HEK293 (cell line): ENCODE data around the gene TFE3.

Experiments
- CTCF ChIA-PET: fragments of 350-600 bp; formaldehyde crosslinking; extraction: SDS; loops from one replicate; lab custom pipeline; 2021; ENCODE audit warnings: antibody characterized with exemption; lab: Yijun Ruan, JAX
- POLR2A ChIA-PET: fragments of 300-600 bp; formaldehyde crosslinking; extraction: SDS; loops from one replicate; lab custom pipeline; 2020; ENCODE audit warnings: antibody characterized with exemption, inconsistent platforms; lab: Yijun Ruan, JAX
- H3K27ac ChIP-seq: fragments of 200-500 bp; sonication (Bioruptor generic); 2 replicates; pipeline ENCODE4 v1.5.1; 2014; ENCODE audit warnings: low read depth, low read length, control low read depth, inconsistent platforms; ENCODE audit errors: extremely low read depth
- H3K36me3 ChIP-seq, 2 experiments: fragments of 200-500 bp in 1 of 2; sonication (Bioruptor generic) in 1 of 2; 1 replicate in 1 of 2; 2 replicates in 1 of 2; pipeline ENCODE4 v1.5.1; 2014 to 2017; ENCODE audit warnings: inconsistent platforms in 2 of 2, low read length in 2 of 2; ENCODE audit not compliant: control insufficient read depth in 2 of 2, insufficient read depth in 1 of 2
- H3K4me1 ChIP-seq: fragments of 200-500 bp; sonication (Bioruptor generic); 2 replicates; pipeline ENCODE4 v1.5.1; 2014; ENCODE audit warnings: mild to moderate bottlenecking, low read length, inconsistent platforms; ENCODE audit not compliant: control insufficient read depth, insufficient read depth
- H3K4me3 ChIP-seq: 2 replicates; pipeline ENCODE4 v1.5.1; 2011; ENCODE audit warnings: low read depth, mild to moderate bottlenecking, control low read depth, low read length, moderate library complexity
- H3K9me3 ChIP-seq: fragments of 200-500 bp; sonication (Bioruptor generic); 2 replicates; pipeline ENCODE4 v1.5.1; 2014; ENCODE audit warnings: low read depth, low read length, inconsistent platforms; ENCODE audit not compliant: control insufficient read depth, insufficient read depth
- FEZF1 ChIP-seq: fragments of 450-650 bp; formaldehyde crosslinking; IDR thresholded peaks from 2 replicates; pipeline ENCODE4 v1.5.1; 2016; ENCODE audit warnings: missing biosample characterization, missing genetic modification characterization
- HOXD13 ChIP-seq: sonication (generic); formaldehyde crosslinking; IDR thresholded peaks from 2 replicates; pipeline ENCODE4 v1.8.0; 2022; ENCODE audit warnings: missing genetic modification reagents, borderline replicate concordance
- KLF8 ChIP-seq: fragments of 450-650 bp; formaldehyde crosslinking; IDR thresholded peaks from 2 replicates; pipeline ENCODE4 v1.5.1; 2016; ENCODE audit warnings: missing biosample characterization, missing genetic modification characterization
- KLF9 ChIP-seq: fragments of 450-650 bp; formaldehyde crosslinking; IDR thresholded peaks from 2 replicates; pipeline ENCODE4 v1.5.1; 2016; ENCODE audit warnings: missing biosample characterization, missing genetic modification characterization, low read depth
- MEIS1 ChIP-seq: sonication (generic); formaldehyde crosslinking; IDR thresholded peaks from 2 replicates; pipeline ENCODE4 v1.8.1; 2022; ENCODE audit warnings: missing genetic modification reagents, mild to moderate bottlenecking, borderline replicate concordance
- PATZ1 ChIP-seq: fragments of 450-650 bp; formaldehyde crosslinking; IDR thresholded peaks from 2 replicates; pipeline ENCODE4 v1.5.1; 2016; ENCODE audit warnings: missing biosample characterization, missing genetic modification characterization
- PRDM10 ChIP-seq: fragments of 450-650 bp; formaldehyde crosslinking; IDR thresholded peaks from 2 replicates; pipeline ENCODE4 v1.5.1; 2016; ENCODE audit warnings: missing biosample characterization, missing genetic modification characterization
- REPIN1 ChIP-seq: fragments of 450-650 bp; formaldehyde crosslinking; IDR thresholded peaks from 2 replicates; pipeline ENCODE4 v1.5.1; 2017; ENCODE audit warnings: missing biosample characterization, missing genetic modification characterization, low read depth
- ZBTB20 ChIP-seq: fragments of 450-650 bp; formaldehyde crosslinking; IDR thresholded peaks from 2 replicates; pipeline ENCODE4 v1.5.1; 2016; ENCODE audit warnings: missing biosample characterization, missing genetic modification characterization
- ZBTB44 ChIP-seq: fragments of 450-650 bp; IDR thresholded peaks from 2 replicates; pipeline ENCODE4 v1.5.1; 2018; ENCODE audit warnings: missing biosample characterization, mild to moderate bottlenecking, missing genetic modification characterization
- ZNF132 ChIP-seq: fragments of 450-650 bp; formaldehyde crosslinking; IDR thresholded peaks from 2 replicates; pipeline ENCODE4 v1.5.1; 2017; ENCODE audit warnings: missing biosample characterization, missing genetic modification characterization, borderline replicate concordance
- ZNF146 ChIP-seq: fragments of 450-650 bp; formaldehyde crosslinking; IDR thresholded peaks from 2 replicates; pipeline ENCODE4 v1.5.1; 2016; ENCODE audit warnings: missing biosample characterization, missing genetic modification characterization
- ZNF18 ChIP-seq: fragments of 450-650 bp; formaldehyde crosslinking; IDR thresholded peaks from 2 replicates; pipeline ENCODE4 v1.5.1; 2016; ENCODE audit warnings: missing biosample characterization, missing genetic modification characterization
- ZNF350 ChIP-seq: fragments of 450-650 bp; formaldehyde crosslinking; IDR thresholded peaks from 2 replicates; pipeline ENCODE4 v1.5.0; 2017; ENCODE audit warnings: missing biosample characterization, mild to moderate bottlenecking, missing genetic modification characterization
- ZNF362 ChIP-seq: fragments of 450-650 bp; formaldehyde crosslinking; IDR thresholded peaks from 2 replicates; pipeline ENCODE4 v1.5.1; 2016; ENCODE audit warnings: missing biosample characterization, missing genetic modification characterization
- ZNF426 ChIP-seq: fragments of 450-650 bp; formaldehyde crosslinking; IDR thresholded peaks from 2 replicates; pipeline ENCODE4 v1.5.1; 2017; ENCODE audit warnings: missing biosample characterization, missing genetic modification characterization, mild to moderate bottlenecking, inconsistent platforms, moderate library complexity
- ZNF501 ChIP-seq: fragments of 450-650 bp; formaldehyde crosslinking; IDR thresholded peaks from 2 replicates; pipeline ENCODE4 v1.5.1; 2016; ENCODE audit warnings: missing biosample characterization, missing genetic modification characterization
- ZNF580 ChIP-seq: fragments of 450-650 bp; formaldehyde crosslinking; IDR thresholded peaks from 2 replicates; pipeline ENCODE4 v1.5.1; 2016; ENCODE audit warnings: missing biosample characterization, missing genetic modification characterization
- ZNF623 ChIP-seq: fragments of 450-650 bp; formaldehyde crosslinking; IDR thresholded peaks from 2 replicates; pipeline ENCODE4 v1.5.1; 2016; ENCODE audit warnings: missing biosample characterization, missing genetic modification characterization
- ZNF629 ChIP-seq: fragments of 450-650 bp; formaldehyde crosslinking; IDR thresholded peaks from 2 replicates; pipeline ENCODE4 v1.5.1; 2017; ENCODE audit warnings: missing biosample characterization, missing genetic modification characterization
- ZNF768 ChIP-seq: fragments of 450-650 bp; formaldehyde crosslinking; IDR thresholded peaks from 2 replicates; pipeline ENCODE4 v1.5.1; 2018; ENCODE audit warnings: missing biosample characterization, mild to moderate bottlenecking, missing genetic modification characterization
- ZNF830 ChIP-seq: fragments of 450-650 bp; IDR thresholded peaks from 2 replicates; pipeline ENCODE4 v1.5.0; 2018; ENCODE audit warnings: missing biosample characterization, missing genetic modification characterization, low read depth, mild to moderate bottlenecking, moderate library complexity
- ZSCAN4 ChIP-seq: fragments of 450-650 bp; formaldehyde crosslinking; IDR thresholded peaks from 2 replicates; pipeline ENCODE4 v1.5.1; 2017; ENCODE audit warnings: missing biosample characterization, missing genetic modification characterization
- ZXDB ChIP-seq: fragments of 450-650 bp; formaldehyde crosslinking; IDR thresholded peaks from 2 replicates; pipeline ENCODE4 v1.5.1; 2016; ENCODE audit warnings: missing biosample characterization, missing genetic modification characterization

Gene TFE3

GRCh38 chrX:49054073-49054762 is 11.1 kb upstream of the TFE3 start (continued):
- no peak for TF ChIP-seq ZBTB44 (tag by site-specific recombination)
- no peak for TF ChIP-seq HOXD13 (CRISPR knock-in tag)
- TF ChIP-seq ZNF629 (tag by site-specific recombination): no peak
- no peak for TF ChIP-seq KLF8 (tag by site-specific recombination)
- TF ChIP-seq ZNF768: no peak
- peak; percentile 4; the same call in 1 of the 2 replicates for TF ChIP-seq FEZF1
- TF ChIP-seq ZNF350 (tag by site-specific recombination): no peak
- TF ChIP-seq ZNF426: no peak
- peak; percentile 41; the same call in 1 of the 2 replicates for TF ChIP-seq ZXDB
- peak; percentile 7; the same call in 1 of the 2 replicates for TF ChIP-seq ZBTB20 (tag by site-specific recombination)
- TF ChIP-seq ZNF362 (tag by site-specific recombination): no peak
- no peak; the same call in 1 of the 2 replicates for TF ChIP-seq KLF9 (tag by site-specific recombination)
- no peak for TF ChIP-seq REPIN1
- no peak for TF ChIP-seq MEIS1 (CRISPR knock-in tag)
- TF ChIP-seq ZNF623 (tag by site-specific recombination): no peak
- TF ChIP-seq ZNF146 (tag by site-specific recombination): peak; percentile 2; the same call in 1 of the 2 replicates
- TF ChIP-seq ZNF501 (tag by site-specific recombination): no peak

- Histone ChIP-seq H3K9me3 (no peaks in the 10 kb centered on the region), H3K36me3 (no peaks in the 10 kb centered on the region), H3K4me1 (no peaks in the 10 kb centered on the region), H3K27ac (no peak overlapping the region), H3K4me3 (peak overlapping the region; percentile 59)
- ChIA-PET CTCF (no interaction called here), POLR2A (interaction anchor here (0.7 to 1.3 kb wide), 5 partner anchors 11 to 138 kb away, joined by 3 to 11 read pairs (median 4); partner anchors contain the start of genes GRIPAP1, PRAF2 and TFE3)
- TF ChIP-seq ZNF830 (no peak), ZSCAN4 (tag by site-specific recombination) (no peak), ZNF18 (tag by site-specific recombination) (no peak), ZNF132 (no peak), PRDM10 (tag by site-specific recombination) (no peak), PATZ1 (peak; percentile 75), ZNF580 (tag by site-specific recombination) (no peak)
Observed at GRCh38 chrX:49053223-49054072, 10.3 kb upstream of the TFE3 start.
